ENCODE results near the gene PCDHGA6. TPM values are rescaled to one million over a fixed set of nuclear protein-coding genes. Genes with fewer than 3 reads are reported as not detected.
A peak's percentile ranks its signal among the peaks of the same experiment; 100 is the strongest.

Gene PCDHGA6
- total RNA-seq (ENCODE audit: low replicate concordance): 0.77 and 1.4 TPM in 2 replicates

DNA sequence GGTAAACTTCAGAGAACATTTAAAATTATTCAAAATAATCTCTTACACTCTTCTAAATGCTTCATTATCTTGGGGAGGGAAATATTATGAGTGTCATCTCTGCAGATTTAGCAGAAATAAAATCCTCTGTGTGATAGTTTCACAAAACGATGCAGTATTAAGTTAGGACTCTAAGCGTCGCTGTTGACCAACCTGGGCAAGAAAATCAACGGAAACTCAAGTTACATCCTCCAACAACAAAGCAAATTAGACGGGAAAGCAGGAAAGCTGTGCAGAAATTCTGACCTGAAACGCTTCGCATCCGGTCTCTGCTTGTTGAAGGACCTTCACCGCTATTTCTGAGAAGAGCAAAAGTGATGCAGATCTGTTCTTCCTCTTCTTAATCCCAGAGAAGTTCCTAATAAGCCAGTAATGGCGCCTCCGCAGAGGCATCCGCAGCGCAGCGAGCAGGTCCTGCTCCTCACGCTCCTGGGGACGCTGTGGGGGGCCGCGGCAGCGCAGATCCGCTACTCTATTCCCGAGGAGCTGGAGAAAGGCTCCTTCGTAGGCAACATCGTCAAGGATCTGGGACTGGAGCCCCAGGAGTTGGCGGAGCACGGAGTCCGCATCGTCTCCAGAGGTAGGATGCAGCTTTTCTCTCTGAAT lies at the start of gene PCDHGA6:
Gene PCDHGA6, plus strand, starts transcription at position 219 of the 645 bp plus-strand sequence. Its CDS starts 193 bp downstream, at position 412.
- Histone ChIP-seq H3K36me3 (no peaks in the 10 kb centered on the region), H4K20me1 (ENCODE audit: low read depth) (no peaks in the 10 kb centered on the region), H3K4me3 (no peak within 1 kb of the TSS), H3K9me3 (ENCODE audit: low read depth) (peaks cover 3% of the 10 kb centered on the region), H3K4me1 (no peaks in the 10 kb centered on the region), H3K27ac (no peak within 1 kb of the TSS), H3K9ac (no peak within 1 kb of the TSS), H3K4me2 (no peak within 1 kb of the TSS), H2AFZ (replicated peaks) (no peak within 1 kb of the TSS), H3F3A (ENCODE audit: low read depth) (no peaks in the 10 kb centered on the region), H3K79me2 (ENCODE audit: low read depth) (no peaks in the 10 kb centered on the region), H3K27me3 (no peaks in the 10 kb centered on the region)
- TF ChIP-seq EZH2 (IDR thresholded peaks at IDR 0.05): no peak
- Mint-ChIP-seq H3K36me3 (peaks cover 4% of the 10 kb centered on the region), H3K27ac (no peak within 1 kb of the TSS), H3K4me3 (no peak within 1 kb of the TSS), H3K27me3 (ENCODE audit: insufficient read depth, low read depth) (peaks cover 9% of the 10 kb centered on the region), H3K9me3 (peaks cover 53% of the 10 kb centered on the region), H3K4me1 (no peaks in the 10 kb centered on the region)
- DNase-seq (ENCODE audit: low spot score): no peak

DNA sequence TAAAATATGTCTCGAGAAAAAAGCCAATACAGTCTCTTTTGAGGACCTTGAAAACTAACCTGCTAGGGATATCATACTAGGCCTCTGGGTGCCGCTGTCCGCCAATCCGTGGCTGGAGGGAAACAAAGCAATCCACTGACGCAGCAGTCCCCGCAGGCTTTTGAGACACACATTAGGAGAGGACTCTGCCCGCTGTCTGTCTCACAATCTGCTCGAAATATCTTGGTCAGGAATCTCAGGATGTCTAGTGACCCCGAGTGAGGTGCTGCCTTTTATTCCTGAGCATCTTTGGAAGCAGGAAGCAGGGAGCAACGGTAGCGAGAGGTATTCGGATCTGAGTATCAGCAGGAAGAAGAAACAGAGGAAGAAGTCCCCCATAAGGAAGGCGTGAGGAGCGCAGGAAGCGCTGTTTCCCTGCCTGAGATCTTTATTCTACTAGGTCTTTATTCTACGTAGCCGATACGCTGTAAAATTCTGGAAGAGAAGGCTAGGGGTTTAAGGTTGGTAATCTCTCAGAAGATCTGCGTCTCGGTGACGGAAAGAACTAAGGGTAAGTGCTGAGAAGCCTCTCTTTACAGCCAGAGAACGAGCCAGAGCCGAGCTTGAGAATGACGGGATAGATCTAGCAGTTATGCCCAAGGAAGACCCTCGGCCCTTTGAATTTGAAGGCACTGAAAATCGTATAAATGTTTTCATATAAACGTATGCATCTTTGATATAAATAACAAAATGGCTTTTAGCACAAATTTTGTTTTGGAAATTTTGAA lies 47.4 kb upstream of the PCDHGA6 start:
- Histone ChIP-seq H3K27ac (no peak overlapping the region), H3K27me3 (no peaks in the 10 kb centered on the region), H3K4me3 (peak overlapping the region; percentile 27), H3F3A (ENCODE audit: low read depth) (no peaks in the 10 kb centered on the region), H3K36me3 (peaks cover 4% of the 10 kb centered on the region), H3K9ac (no peak overlapping the region), H3K4me1 (no peaks in the 10 kb centered on the region), H4K20me1 (ENCODE audit: low read depth) (no peaks in the 10 kb centered on the region), H3K9me3 (ENCODE audit: low read depth) (peaks cover 6% of the 10 kb centered on the region), H3K4me2 (peak overlapping the region; percentile 61), H3K79me2 (ENCODE audit: low read depth) (no peaks in the 10 kb centered on the region), H2AFZ (replicated peaks) (peak overlapping the region; percentile 81)
- Mint-ChIP-seq H3K4me1 (no peaks in the 10 kb centered on the region), H3K27ac (no peak overlapping the region), H3K9me3 (peaks cover 38% of the 10 kb centered on the region), H3K36me3 (peaks cover 3% of the 10 kb centered on the region), H3K4me3 (no peak overlapping the region), H3K27me3 (ENCODE audit: insufficient read depth, low read depth) (peaks cover 2% of the 10 kb centered on the region)
- no peak for TF ChIP-seq EZH2 (IDR thresholded peaks at IDR 0.05)
- TF ChIP-seq, protein P1, sequence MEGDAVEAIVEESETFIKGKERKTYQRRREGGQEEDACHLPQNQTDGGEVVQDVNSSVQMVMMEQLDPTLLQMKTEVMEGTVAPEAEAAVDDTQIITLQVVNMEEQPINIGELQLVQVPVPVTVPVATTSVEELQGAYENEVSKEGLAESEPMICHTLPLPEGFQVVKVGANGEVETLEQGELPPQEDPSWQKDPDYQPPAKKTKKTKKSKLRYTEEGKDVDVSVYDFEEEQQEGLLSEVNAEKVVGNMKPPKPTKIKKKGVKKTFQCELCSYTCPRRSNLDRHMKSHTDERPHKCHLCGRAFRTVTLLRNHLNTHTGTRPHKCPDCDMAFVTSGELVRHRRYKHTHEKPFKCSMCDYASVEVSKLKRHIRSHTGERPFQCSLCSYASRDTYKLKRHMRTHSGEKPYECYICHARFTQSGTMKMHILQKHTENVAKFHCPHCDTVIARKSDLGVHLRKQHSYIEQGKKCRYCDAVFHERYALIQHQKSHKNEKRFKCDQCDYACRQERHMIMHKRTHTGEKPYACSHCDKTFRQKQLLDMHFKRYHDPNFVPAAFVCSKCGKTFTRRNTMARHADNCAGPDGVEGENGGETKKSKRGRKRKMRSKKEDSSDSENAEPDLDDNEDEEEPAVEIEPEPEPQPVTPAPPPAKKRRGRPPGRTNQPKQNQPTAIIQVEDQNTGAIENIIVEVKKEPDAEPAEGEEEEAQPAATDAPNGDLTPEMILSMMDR (IDR thresholded peaks at IDR 0.05): peak; percentile 61
- peak; percentile 65 for DNase-seq (ENCODE audit: low spot score)

DNA sequence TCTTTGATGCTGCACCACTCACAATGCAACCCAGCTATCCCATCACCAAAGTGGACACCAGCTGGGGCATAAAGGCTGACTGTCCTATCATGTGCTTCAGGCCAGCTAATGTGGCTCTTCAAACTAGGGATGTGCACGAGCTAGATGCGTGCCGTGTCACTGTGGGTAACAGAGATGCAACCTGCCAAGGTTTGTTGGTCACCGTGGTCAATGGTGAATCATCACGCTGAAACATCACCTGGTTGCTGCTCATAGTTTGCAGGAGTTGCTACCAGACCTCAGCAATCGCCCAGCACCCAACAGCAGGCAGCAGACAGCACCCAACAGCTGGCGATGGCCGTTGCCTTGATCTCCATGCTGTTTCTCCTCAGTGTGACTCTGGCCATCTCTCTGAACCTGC lies 45.5 kb upstream of the PCDHGA6 start:
- Histone ChIP-seq H3K4me2 (no peak overlapping the region), H3K9me3 (ENCODE audit: low read depth) (peaks cover 6% of the 10 kb centered on the region), H3F3A (ENCODE audit: low read depth) (no peaks in the 10 kb centered on the region), H3K9ac (no peak overlapping the region), H3K36me3 (peaks cover 4% of the 10 kb centered on the region), H3K79me2 (ENCODE audit: low read depth) (no peaks in the 10 kb centered on the region), H3K4me3 (no peak overlapping the region), H3K4me1 (no peaks in the 10 kb centered on the region), H3K27ac (no peak overlapping the region), H3K27me3 (no peaks in the 10 kb centered on the region), H2AFZ (replicated peaks) (no peak overlapping the region), H4K20me1 (ENCODE audit: low read depth) (no peaks in the 10 kb centered on the region)
- Mint-ChIP-seq H3K27ac (no peak overlapping the region), H3K27me3 (ENCODE audit: insufficient read depth, low read depth) (peaks cover 6% of the 10 kb centered on the region), H3K4me3 (no peak overlapping the region), H3K9me3 (peaks cover 37% of the 10 kb centered on the region), H3K36me3 (no peaks in the 10 kb centered on the region), H3K4me1 (no peaks in the 10 kb centered on the region)
- no peak for DNase-seq (ENCODE audit: low spot score)
- TF ChIP-seq EZH2 (IDR thresholded peaks at IDR 0.05): no peak
- TF ChIP-seq EZH2phosphoT487 (IDR thresholded peaks at IDR 0.05): no peak
- TF ChIP-seq, protein P1 (IDR thresholded peaks at IDR 0.05): no peak

Measured in neural progenitor cell (in vitro differentiated cells).